HG02870 (cell line): ENCODE data around the gene PLXNC1.
A peak's percentile ranks its signal among the peaks of the same experiment; 100 is the strongest.

Experiments
- ATAC-seq: cut with Tn5 transposase; IDR thresholded peaks from one replicate; pipeline ENCODE4 v1.9.1; 2021; ENCODE audit warnings: mild to moderate bottlenecking, moderate library complexity; ENCODE audit not compliant: unreplicated experiment

The PLXNC1 gene

GRCh38 chr12:94202245-94203180 lies 54.1 kb downstream of the PLXNC1 start:
- no peak for ATAC-seq

GRCh38 chr12:94203181-94203546 lies 54.8 kb downstream of the PLXNC1 start:
- no peak for ATAC-seq

GRCh38 chr12:94203796-94204195 lies 55.4 kb downstream of the PLXNC1 start:
- ATAC-seq = no peak

GRCh38 chr12:94204499-94205247 lies 56.3 kb downstream of the PLXNC1 start:
- peak; percentile 30 for ATAC-seq

- no peak for ATAC-seq
These were observed 57.4 kb downstream of the PLXNC1 start for GRCh38 chr12:94205822-94206221.

GRCh38 chr12:94206886-94207285 lies 58.5 kb downstream of the PLXNC1 start:
- ATAC-seq = no peak

- ATAC-seq = no peak
These were observed 59.1 kb downstream of the PLXNC1 start for GRCh38 chr12:94207467-94207848.

- ATAC-seq = peak; percentile 81
These were observed 59.7 kb downstream of the PLXNC1 start for GRCh38 chr12:94207849-94208621.

GRCh38 chr12:94208622-94208966 lies 60.2 kb downstream of the PLXNC1 start:
- ATAC-seq = peak; percentile 25

GRCh38 chr12:94209240-94209639 lies 60.9 kb downstream of the PLXNC1 start:
- ATAC-seq = no peak

- no peak for ATAC-seq
These were observed 62.6 kb downstream of the PLXNC1 start for GRCh38 chr12:94211021-94211420.

- no peak for ATAC-seq
These were observed 69.9 kb downstream of the PLXNC1 start for GRCh38 chr12:94218233-94218632.

GRCh38 chr12:94219622-94220302 lies 71.4 kb downstream of the PLXNC1 start:
- no peak for ATAC-seq

GRCh38 chr12:94220804-94221203 lies 72.4 kb downstream of the PLXNC1 start:
- no peak for ATAC-seq

GRCh38 chr12:94222351-94223084 lies 74.1 kb downstream of the PLXNC1 start:
- no peak for ATAC-seq

- no peak for ATAC-seq
These were observed 75.5 kb downstream of the PLXNC1 start for GRCh38 chr12:94223842-94224241.

GRCh38 chr12:94225506-94225905 lies 77.1 kb downstream of the PLXNC1 start:
- ATAC-seq = no peak

GRCh38 chr12:94225947-94226630 lies 77.7 kb downstream of the PLXNC1 start:
- ATAC-seq = no peak

- no peak for ATAC-seq
These were observed 78.7 kb downstream of the PLXNC1 start for GRCh38 chr12:94227066-94227465.
